Upper lobe of left lung (tissue), 4 donors: ENCODE data around the gene POU5F2.

Experiments
- CTCF ChIP-seq, 6 experiments: fragments of 450-650 bp in 4 of 6; fragments of 200-600 bp in 2 of 6; sonication (generic) in 2 of 6; IDR thresholded peaks; one replicate each; pipeline ENCODE4 v1.5.1; 2016 to 2019; ENCODE audit warnings: antibody characterized with exemption in 6 of 6
- EP300 ChIP-seq, 4 donors: sonication (generic); formaldehyde crosslinking; IDR thresholded peaks; one replicate each; pipeline ENCODE4 v1.5.1; 2017; ENCODE audit warnings: antibody characterized with exemption in 4 of 4, control low read depth in 2 of 4
- POLR2A ChIP-seq, 4 donors: fragments of 450-650 bp; IDR thresholded peaks; one replicate each; pipeline ENCODE4 v1.5.1; 2016 to 2017; ENCODE audit warnings: antibody characterized with exemption in 4 of 4, mild to moderate bottlenecking in 2 of 4
- POLR2AphosphoS5 ChIP-seq, 2 donors: sonication (generic); formaldehyde crosslinking; IDR thresholded peaks; one replicate each; pipeline ENCODE4 v1.5.1; 2017; ENCODE audit warnings: antibody characterized with exemption in 2 of 2

- TF ChIP-seq CTCF (IDR thresholded peaks at IDR 0.05) (no peak), POLR2AphosphoS5 (IDR thresholded peaks at IDR 0.05) (no peak), POLR2A (IDR thresholded peaks at IDR 0.05) (no peak), EP300 (IDR thresholded peaks at IDR 0.05) (no peak)
These were observed 7.5 kb upstream of the POU5F2 start for GRCh38 chr5:93748875-93749397.
